Type B pancreatic cell (in vitro differentiated cells): Measurements from ENCODE around the gene PRKCB. TPM values are rescaled to one million over a fixed set of nuclear protein-coding genes. Genes with fewer than 3 reads are reported as not detected.

ENCODE experiments used
- DNase-seq: peaks from one replicate; pipeline ENCODE4 v3.0.0; 2021; ENCODE audit warnings: mixed read lengths; ENCODE audit not compliant: unreplicated experiment; ENCODE audit errors: extremely low spot score
- H3K27ac Mint-ChIP-seq: 2 replicates; pipeline ENCODE4 v1.8.0; 2021; ENCODE audit warnings: mild to moderate bottlenecking, mixed read lengths
- H3K27me3 Mint-ChIP-seq: 2 replicates; pipeline ENCODE4 v1.8.0; 2021; ENCODE audit warnings: mixed read lengths
- H3K36me3 Mint-ChIP-seq: 2 replicates; pipeline ENCODE4 v1.8.0; 2021; ENCODE audit warnings: mixed read lengths
- H3K4me1 Mint-ChIP-seq: one replicate; pipeline ENCODE4 v1.8.0; 2021; ENCODE audit warnings: mixed read lengths; ENCODE audit not compliant: unreplicated experiment
- H3K4me3 Mint-ChIP-seq: 2 replicates; pipeline ENCODE4 v1.8.0; 2021; ENCODE audit warnings: mild to moderate bottlenecking, mixed read lengths
- H3K9me3 Mint-ChIP-seq: 2 replicates; pipeline ENCODE4 v1.8.0; 2021; ENCODE audit warnings: mixed read lengths
- total RNA-seq: library from RNA; stranded (reverse); gene quantifications from 2 replicates; pipeline ENCODE4 v1.2.1, GENCODE V29; 2021; ENCODE audit warnings: low replicate concordance
- TF ChIP-seq, protein P1 (sequence below): fragments of 200-600 bp; sonication (generic); conservative IDR thresholded peaks from 2 replicates; pipeline ENCODE4 v1.5.0; 2021; ENCODE audit warnings: antibody characterized with exemption, mild to moderate bottlenecking

The PRKCB gene
- total RNA-seq, 1 donor from 2014 or later: 10.2 TPM

DNA sequence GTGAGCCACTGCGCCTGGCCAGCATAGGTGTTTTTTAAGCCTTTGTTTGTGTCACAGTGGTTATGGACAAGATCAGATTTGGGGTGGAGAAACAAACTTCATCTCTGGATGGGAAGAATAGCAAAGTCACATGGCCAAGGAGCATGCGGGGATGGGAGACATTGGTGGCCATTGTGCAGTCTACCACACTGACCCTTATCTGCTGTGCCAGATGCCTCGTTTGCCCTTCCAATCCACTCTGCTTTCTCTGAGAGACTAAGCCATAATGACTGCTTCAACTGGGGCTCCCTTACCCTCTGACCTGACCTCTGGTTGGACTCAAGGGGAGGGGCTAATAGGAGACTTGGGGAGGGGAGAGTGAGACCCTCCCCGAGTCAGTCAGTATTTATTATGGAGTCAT is 166.8 kb downstream of the PRKCB start:
- TF ChIP-seq, protein P1, sequence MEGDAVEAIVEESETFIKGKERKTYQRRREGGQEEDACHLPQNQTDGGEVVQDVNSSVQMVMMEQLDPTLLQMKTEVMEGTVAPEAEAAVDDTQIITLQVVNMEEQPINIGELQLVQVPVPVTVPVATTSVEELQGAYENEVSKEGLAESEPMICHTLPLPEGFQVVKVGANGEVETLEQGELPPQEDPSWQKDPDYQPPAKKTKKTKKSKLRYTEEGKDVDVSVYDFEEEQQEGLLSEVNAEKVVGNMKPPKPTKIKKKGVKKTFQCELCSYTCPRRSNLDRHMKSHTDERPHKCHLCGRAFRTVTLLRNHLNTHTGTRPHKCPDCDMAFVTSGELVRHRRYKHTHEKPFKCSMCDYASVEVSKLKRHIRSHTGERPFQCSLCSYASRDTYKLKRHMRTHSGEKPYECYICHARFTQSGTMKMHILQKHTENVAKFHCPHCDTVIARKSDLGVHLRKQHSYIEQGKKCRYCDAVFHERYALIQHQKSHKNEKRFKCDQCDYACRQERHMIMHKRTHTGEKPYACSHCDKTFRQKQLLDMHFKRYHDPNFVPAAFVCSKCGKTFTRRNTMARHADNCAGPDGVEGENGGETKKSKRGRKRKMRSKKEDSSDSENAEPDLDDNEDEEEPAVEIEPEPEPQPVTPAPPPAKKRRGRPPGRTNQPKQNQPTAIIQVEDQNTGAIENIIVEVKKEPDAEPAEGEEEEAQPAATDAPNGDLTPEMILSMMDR: no peak
- H3K27me3 Mint-ChIP-seq: peaks cover 30% of the 10 kb centered on the region
- DNase-seq: no peak
- H3K36me3 Mint-ChIP-seq: no peaks in the 10 kb centered on the region
- H3K9me3 Mint-ChIP-seq: no peaks in the 10 kb centered on the region
- H3K4me1 Mint-ChIP-seq: no peaks in the 10 kb centered on the region
- no peak overlapping the region for H3K27ac Mint-ChIP-seq
- no peak overlapping the region for H3K4me3 Mint-ChIP-seq

GRCh38 chr16:24005577-24005976 is 169.8 kb downstream of the PRKCB start:
- H3K27ac Mint-ChIP-seq: no peak overlapping the region
- no peak for DNase-seq
- no peaks in the 10 kb centered on the region for H3K36me3 Mint-ChIP-seq
- H3K4me1 Mint-ChIP-seq: no peaks in the 10 kb centered on the region
- H3K27me3 Mint-ChIP-seq: peaks cover 28% of the 10 kb centered on the region
- TF ChIP-seq, protein P1: no peak
- H3K9me3 Mint-ChIP-seq: no peaks in the 10 kb centered on the region
- H3K4me3 Mint-ChIP-seq: no peak overlapping the region

DNA sequence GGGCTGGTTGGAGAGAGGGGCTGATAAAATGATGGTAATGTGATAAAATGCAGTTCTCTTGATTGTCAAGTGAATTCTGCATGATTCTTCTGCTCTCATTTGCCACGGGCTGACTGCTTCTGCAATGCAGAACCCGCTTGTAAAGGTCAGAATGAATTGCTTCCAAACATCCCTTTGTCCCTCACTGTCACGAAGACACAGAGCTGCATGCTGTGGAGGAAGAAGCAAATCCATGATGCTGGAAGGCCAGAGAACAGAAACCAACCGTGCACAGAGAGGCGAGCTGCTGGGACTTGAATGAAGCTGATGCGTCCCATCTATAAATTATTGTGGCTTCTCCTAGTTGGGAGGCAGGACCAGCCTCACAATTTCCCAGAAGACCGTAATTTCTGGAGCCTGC is 171.6 kb downstream of the PRKCB start:
- H3K27ac Mint-ChIP-seq: no peak overlapping the region
- no peaks in the 10 kb centered on the region for H3K36me3 Mint-ChIP-seq
- peaks cover 33% of the 10 kb centered on the region for H3K27me3 Mint-ChIP-seq
- DNase-seq: no peak
- no peak overlapping the region for H3K4me3 Mint-ChIP-seq
- TF ChIP-seq, protein P1: no peak
- H3K9me3 Mint-ChIP-seq: no peaks in the 10 kb centered on the region
- H3K4me1 Mint-ChIP-seq: no peaks in the 10 kb centered on the region

DNA sequence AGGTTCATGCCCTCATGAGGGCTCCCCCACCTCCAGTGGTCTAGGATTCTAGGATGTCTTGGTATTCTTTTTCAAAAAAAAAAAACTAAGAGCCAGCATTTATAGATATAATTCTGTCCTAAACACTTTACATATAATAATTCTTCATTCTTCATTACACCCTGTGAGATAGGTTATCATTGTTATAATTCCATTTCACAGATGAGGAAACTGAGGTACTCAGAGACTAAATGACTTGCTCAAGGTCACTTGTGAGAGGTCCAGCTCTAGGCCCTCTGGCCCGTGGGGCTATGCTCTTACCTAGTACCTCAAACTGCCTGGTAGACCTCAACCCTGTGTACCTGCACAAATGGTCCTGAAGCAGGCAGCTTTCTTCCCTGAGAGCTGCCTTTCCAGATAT is 172.2 kb downstream of the PRKCB start:
- Mint-ChIP-seq H3K4me3 (no peak overlapping the region), H3K9me3 (no peaks in the 10 kb centered on the region), H3K27me3 (peaks cover 27% of the 10 kb centered on the region), H3K27ac (no peak overlapping the region), H3K4me1 (no peaks in the 10 kb centered on the region), H3K36me3 (no peaks in the 10 kb centered on the region)
- no peak for DNase-seq
- TF ChIP-seq, protein P1: no peak

DNA sequence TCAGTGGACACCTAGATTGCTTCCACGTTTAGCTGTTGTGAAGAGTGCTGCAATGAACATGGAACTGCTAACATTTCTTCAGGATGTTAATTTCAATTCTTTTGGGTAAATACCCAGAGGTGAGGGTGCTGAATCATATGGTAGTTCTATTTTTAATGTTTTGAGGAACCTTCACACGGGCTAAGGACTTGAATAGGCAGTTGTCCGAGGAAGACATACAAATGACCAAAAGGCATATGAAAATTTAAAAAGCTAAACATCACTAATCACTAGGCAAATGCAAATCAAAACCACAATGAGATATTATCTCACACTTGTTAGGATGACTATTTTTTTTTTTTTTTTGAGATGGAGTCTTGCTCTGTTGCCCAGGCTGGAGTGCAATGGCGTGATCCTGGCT is 173.3 kb downstream of the PRKCB start:
- no peaks in the 10 kb centered on the region for H3K9me3 Mint-ChIP-seq
- H3K4me3 Mint-ChIP-seq: no peak overlapping the region
- no peaks in the 10 kb centered on the region for H3K36me3 Mint-ChIP-seq
- no peaks in the 10 kb centered on the region for H3K4me1 Mint-ChIP-seq
- DNase-seq: no peak
- no peak overlapping the region for H3K27ac Mint-ChIP-seq
- TF ChIP-seq, protein P1: no peak
- peaks cover 22% of the 10 kb centered on the region for H3K27me3 Mint-ChIP-seq

- Mint-ChIP-seq H3K27me3 (peaks cover 22% of the 10 kb centered on the region), H3K27ac (no peak overlapping the region), H3K4me1 (no peaks in the 10 kb centered on the region), H3K9me3 (no peaks in the 10 kb centered on the region), H3K4me3 (no peak overlapping the region), H3K36me3 (no peaks in the 10 kb centered on the region)
- TF ChIP-seq, protein P1: no peak
- no peak for DNase-seq
Measured at GRCh38 chr16:24009955-24010354, 174.2 kb downstream of the PRKCB start.
